Panc1 (cell line): Measurements from ENCODE around the gene FBXW8.

Experiments used
- POLR2AphosphoS5 ChIP-seq: IDR thresholded peaks from 2 replicates; pipeline ENCODE4 v1.6.1; 2012; ENCODE audit warnings: mild to moderate bottlenecking, low read depth, low read length, moderate library complexity
- SIN3A ChIP-seq: IDR thresholded peaks from 2 replicates; pipeline ENCODE4 v1.6.1; 2012; ENCODE audit warnings: low read depth, mild to moderate bottlenecking, low read length, moderate library complexity, borderline replicate concordance; ENCODE audit not compliant: insufficient read depth
- TF ChIP-seq, protein P1 (sequence below): fragments of 450-650 bp; IDR thresholded peaks from 2 replicates; pipeline ENCODE4 v1.5.1; 2017; ENCODE audit warnings: mild to moderate bottlenecking
- TF ChIP-seq, protein P2 (sequence below), 2 experiments: IDR thresholded peaks; 2 replicates each; pipeline ENCODE4 v1.6.1; 2011 to 2012; ENCODE audit warnings: low read depth in 2 of 2, control low read depth in 1 of 2, low read length in 1 of 2, mild to moderate bottlenecking in 1 of 2, moderate library complexity in 1 of 2; ENCODE audit not compliant: insufficient read depth in 1 of 2

DNA sequence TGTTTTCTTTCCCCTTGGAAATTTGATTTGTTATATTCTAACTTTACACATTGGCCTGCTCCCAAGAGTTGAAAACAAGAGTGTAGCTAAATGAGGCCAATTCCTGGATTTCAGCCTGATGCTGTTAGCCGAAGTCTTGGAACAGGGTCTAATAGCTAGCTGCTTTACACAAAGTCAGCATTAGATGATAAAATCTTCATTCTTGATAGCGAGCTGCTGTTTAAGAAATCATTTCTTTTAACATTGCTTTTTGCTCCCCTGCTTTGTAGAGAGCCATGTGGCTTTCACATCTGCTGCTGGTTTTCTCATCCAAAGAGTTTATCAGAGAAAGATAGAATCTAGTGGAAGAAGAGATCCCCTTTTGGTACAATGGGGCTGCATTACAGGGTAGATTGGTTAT, 22.3 kb downstream of the FBXW8 start:
- TF ChIP-seq POLR2AphosphoS5 (no peak), SIN3A (no peak)
- TF ChIP-seq, protein P1, sequence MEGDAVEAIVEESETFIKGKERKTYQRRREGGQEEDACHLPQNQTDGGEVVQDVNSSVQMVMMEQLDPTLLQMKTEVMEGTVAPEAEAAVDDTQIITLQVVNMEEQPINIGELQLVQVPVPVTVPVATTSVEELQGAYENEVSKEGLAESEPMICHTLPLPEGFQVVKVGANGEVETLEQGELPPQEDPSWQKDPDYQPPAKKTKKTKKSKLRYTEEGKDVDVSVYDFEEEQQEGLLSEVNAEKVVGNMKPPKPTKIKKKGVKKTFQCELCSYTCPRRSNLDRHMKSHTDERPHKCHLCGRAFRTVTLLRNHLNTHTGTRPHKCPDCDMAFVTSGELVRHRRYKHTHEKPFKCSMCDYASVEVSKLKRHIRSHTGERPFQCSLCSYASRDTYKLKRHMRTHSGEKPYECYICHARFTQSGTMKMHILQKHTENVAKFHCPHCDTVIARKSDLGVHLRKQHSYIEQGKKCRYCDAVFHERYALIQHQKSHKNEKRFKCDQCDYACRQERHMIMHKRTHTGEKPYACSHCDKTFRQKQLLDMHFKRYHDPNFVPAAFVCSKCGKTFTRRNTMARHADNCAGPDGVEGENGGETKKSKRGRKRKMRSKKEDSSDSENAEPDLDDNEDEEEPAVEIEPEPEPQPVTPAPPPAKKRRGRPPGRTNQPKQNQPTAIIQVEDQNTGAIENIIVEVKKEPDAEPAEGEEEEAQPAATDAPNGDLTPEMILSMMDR: no peak
- TF ChIP-seq, protein P2, sequence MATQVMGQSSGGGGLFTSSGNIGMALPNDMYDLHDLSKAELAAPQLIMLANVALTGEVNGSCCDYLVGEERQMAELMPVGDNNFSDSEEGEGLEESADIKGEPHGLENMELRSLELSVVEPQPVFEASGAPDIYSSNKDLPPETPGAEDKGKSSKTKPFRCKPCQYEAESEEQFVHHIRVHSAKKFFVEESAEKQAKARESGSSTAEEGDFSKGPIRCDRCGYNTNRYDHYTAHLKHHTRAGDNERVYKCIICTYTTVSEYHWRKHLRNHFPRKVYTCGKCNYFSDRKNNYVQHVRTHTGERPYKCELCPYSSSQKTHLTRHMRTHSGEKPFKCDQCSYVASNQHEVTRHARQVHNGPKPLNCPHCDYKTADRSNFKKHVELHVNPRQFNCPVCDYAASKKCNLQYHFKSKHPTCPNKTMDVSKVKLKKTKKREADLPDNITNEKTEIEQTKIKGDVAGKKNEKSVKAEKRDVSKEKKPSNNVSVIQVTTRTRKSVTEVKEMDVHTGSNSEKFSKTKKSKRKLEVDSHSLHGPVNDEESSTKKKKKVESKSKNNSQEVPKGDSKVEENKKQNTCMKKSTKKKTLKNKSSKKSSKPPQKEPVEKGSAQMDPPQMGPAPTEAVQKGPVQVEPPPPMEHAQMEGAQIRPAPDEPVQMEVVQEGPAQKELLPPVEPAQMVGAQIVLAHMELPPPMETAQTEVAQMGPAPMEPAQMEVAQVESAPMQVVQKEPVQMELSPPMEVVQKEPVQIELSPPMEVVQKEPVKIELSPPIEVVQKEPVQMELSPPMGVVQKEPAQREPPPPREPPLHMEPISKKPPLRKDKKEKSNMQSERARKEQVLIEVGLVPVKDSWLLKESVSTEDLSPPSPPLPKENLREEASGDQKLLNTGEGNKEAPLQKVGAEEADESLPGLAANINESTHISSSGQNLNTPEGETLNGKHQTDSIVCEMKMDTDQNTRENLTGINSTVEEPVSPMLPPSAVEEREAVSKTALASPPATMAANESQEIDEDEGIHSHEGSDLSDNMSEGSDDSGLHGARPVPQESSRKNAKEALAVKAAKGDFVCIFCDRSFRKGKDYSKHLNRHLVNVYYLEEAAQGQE (IDR thresholded peaks at IDR 0.05; ENCODE audit: insufficient read depth in 1 of 2, low read depth in 2 of 2, low read length in 1 of 2): no peak
